Stimulated activated CD4-positive, alpha-beta T cell treated with anti-CD3 and anti-CD28 coated beads, Interleukin-12 subunit alpha, Interleukin-12 subunit beta, amount 100 ng/mL, for 24 hours (primary cell): ENCODE results near the gene MGST2.

Experiments used
- DNase-seq, 2 experiments: peaks; one replicate each; pipeline ENCODE4 v3.0.0-alpha.2; 2020; ENCODE audit warnings: low read depth in 2 of 2

The MGST2 gene

GRCh38 chr4:139704915-139705485 lies 39.4 kb downstream of the MGST2 start:
- DNase-seq = no peak

- DNase-seq = no peak
Measured at GRCh38 chr4:139709660-139710059, 44.0 kb downstream of the MGST2 start.

- DNase-seq = no peak
Measured at GRCh38 chr4:139710073-139710472, 44.5 kb downstream of the MGST2 start.

GRCh38 chr4:139711461-139711860 lies 45.8 kb downstream of the MGST2 start:
- no peak for DNase-seq

- no peak for DNase-seq
Measured at GRCh38 chr4:139712882-139713281, 47.3 kb downstream of the MGST2 start.

GRCh38 chr4:139715746-139716391 lies 50.2 kb downstream of the MGST2 start:
- DNase-seq = no peak

- DNase-seq = no peak
Measured at GRCh38 chr4:139718358-139718757, 52.7 kb downstream of the MGST2 start.

GRCh38 chr4:139718833-139719232 lies 53.2 kb downstream of the MGST2 start:
- DNase-seq = no peak

- no peak for DNase-seq
Measured at GRCh38 chr4:139719381-139720101, 53.9 kb downstream of the MGST2 start.

- no peak for DNase-seq
Measured at GRCh38 chr4:139720806-139721205, 55.2 kb downstream of the MGST2 start.

GRCh38 chr4:139721789-139722188 lies 56.2 kb downstream of the MGST2 start:
- DNase-seq = no peak

GRCh38 chr4:139725236-139725635 lies 59.6 kb downstream of the MGST2 start:
- no peak for DNase-seq

GRCh38 chr4:139726615-139727014 lies 61.0 kb downstream of the MGST2 start:
- no peak for DNase-seq

GRCh38 chr4:139728146-139728545 lies 62.5 kb downstream of the MGST2 start:
- DNase-seq = no peak

GRCh38 chr4:139728840-139729239 lies 63.2 kb downstream of the MGST2 start:
- DNase-seq = no peak

- no peak for DNase-seq
Measured at GRCh38 chr4:139732991-139733570, 67.5 kb downstream of the MGST2 start.

GRCh38 chr4:139734201-139734874 lies 68.7 kb downstream of the MGST2 start:
- DNase-seq = no peak

- DNase-seq = peak; percentile 47 to 51
Measured at GRCh38 chr4:139734875-139735380, 69.3 kb downstream of the MGST2 start.

GRCh38 chr4:139735381-139736273 lies 70.0 kb downstream of the MGST2 start:
- no peak for DNase-seq

- DNase-seq = no peak
Measured at GRCh38 chr4:139736274-139736660, 70.6 kb downstream of the MGST2 start.

- no peak for DNase-seq
Measured at GRCh38 chr4:139736661-139737060, 71.0 kb downstream of the MGST2 start.
